Panc1 (cell line): ENCODE results near the gene OR6B1.

ENCODE experiments used
- POLR2AphosphoS5 ChIP-seq: IDR thresholded peaks from 2 replicates; pipeline ENCODE4 v1.6.1; 2012; ENCODE audit warnings: mild to moderate bottlenecking, low read depth, low read length, moderate library complexity
- SIN3A ChIP-seq: IDR thresholded peaks from 2 replicates; pipeline ENCODE4 v1.6.1; 2012; ENCODE audit warnings: low read depth, mild to moderate bottlenecking, low read length, moderate library complexity, borderline replicate concordance; ENCODE audit not compliant: insufficient read depth
- TCF7L2 ChIP-seq: IDR thresholded peaks from 2 replicates; pipeline ENCODE4 v1.6.1; 2011; ENCODE audit warnings: mild to moderate bottlenecking, low read depth, low read length, inconsistent platforms
- TF ChIP-seq, protein P1 (sequence below): fragments of 450-650 bp; IDR thresholded peaks from 2 replicates; pipeline ENCODE4 v1.5.1; 2017; ENCODE audit warnings: mild to moderate bottlenecking

DNA sequence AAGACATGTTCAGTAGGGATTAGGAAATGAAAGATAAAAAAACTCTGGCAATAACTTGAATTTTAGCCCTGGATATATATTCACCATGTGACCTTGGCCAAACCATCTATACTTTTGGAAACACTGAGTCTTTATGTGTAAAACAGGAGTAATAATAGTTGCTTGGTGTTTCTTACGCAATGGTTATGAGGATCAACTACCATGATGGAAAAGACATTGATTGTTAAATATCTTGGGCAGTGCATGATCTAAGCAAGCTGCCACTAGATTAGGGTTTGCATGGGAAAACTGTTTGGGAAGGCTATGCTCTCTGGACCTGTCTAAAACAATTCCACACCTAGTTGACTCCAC, 6.5 kb downstream of the OR6B1 start:
- TF ChIP-seq, protein P1, sequence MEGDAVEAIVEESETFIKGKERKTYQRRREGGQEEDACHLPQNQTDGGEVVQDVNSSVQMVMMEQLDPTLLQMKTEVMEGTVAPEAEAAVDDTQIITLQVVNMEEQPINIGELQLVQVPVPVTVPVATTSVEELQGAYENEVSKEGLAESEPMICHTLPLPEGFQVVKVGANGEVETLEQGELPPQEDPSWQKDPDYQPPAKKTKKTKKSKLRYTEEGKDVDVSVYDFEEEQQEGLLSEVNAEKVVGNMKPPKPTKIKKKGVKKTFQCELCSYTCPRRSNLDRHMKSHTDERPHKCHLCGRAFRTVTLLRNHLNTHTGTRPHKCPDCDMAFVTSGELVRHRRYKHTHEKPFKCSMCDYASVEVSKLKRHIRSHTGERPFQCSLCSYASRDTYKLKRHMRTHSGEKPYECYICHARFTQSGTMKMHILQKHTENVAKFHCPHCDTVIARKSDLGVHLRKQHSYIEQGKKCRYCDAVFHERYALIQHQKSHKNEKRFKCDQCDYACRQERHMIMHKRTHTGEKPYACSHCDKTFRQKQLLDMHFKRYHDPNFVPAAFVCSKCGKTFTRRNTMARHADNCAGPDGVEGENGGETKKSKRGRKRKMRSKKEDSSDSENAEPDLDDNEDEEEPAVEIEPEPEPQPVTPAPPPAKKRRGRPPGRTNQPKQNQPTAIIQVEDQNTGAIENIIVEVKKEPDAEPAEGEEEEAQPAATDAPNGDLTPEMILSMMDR: no peak
- TF ChIP-seq POLR2AphosphoS5 (no peak), SIN3A (no peak), TCF7L2 (no peak)
